ENCODE measurements around the gene PLEKHG4. TPM values are rescaled to one million over a fixed set of nuclear protein-coding genes. Genes with fewer than 3 reads are reported as not detected.

PLEKHG4 gene
- total RNA-seq (2014; rRNA removed; shearing (Covaris generic); ENCODE audit: low replicate concordance) = 78.0 and 80.1 TPM in 2 replicates

- H3K36me3 ChIP-seq = peaks cover 54% of the 10 kb centered on the region
- no peaks in the 10 kb centered on the region for H3K27me3 ChIP-seq
- peak within 1 kb of the TSS; percentile 64 for H3K4me3 ChIP-seq
- no peaks in the 10 kb centered on the region for H3K9me3 ChIP-seq
- peak; percentile 82 for DNase-seq
Measured at GRCh38 chr16:67279296-67280089, at the start of gene PLEKHG4. Gene PLEKHG4 (plus strand): TSS chr16:67279532. CDS start chr16:67280045, 513 bp downstream.

GRCh38 chr16:67229906-67230808 is 49.2 kb upstream of the PLEKHG4 start:
- H3K36me3 ChIP-seq = peaks cover 19% of the 10 kb centered on the region
- no peak for DNase-seq
- H3K4me3 ChIP-seq = no peak overlapping the region
- no peaks in the 10 kb centered on the region for H3K27me3 ChIP-seq
- no peaks in the 10 kb centered on the region for H3K9me3 ChIP-seq

- no peak for DNase-seq
- Histone ChIP-seq H3K9me3 (no peaks in the 10 kb centered on the region), H3K4me3 (no peak overlapping the region), H3K27me3 (no peaks in the 10 kb centered on the region), H3K36me3 (peaks cover 19% of the 10 kb centered on the region)
Measured at GRCh38 chr16:67230809-67231660, 48.3 kb upstream of the PLEKHG4 start.

GRCh38 chr16:67233596-67233995 is 45.7 kb upstream of the PLEKHG4 start:
- no peaks in the 10 kb centered on the region for H3K27me3 ChIP-seq
- no peak overlapping the region for H3K4me3 ChIP-seq
- H3K9me3 ChIP-seq = no peaks in the 10 kb centered on the region
- no peak for DNase-seq
- peaks cover 14% of the 10 kb centered on the region for H3K36me3 ChIP-seq

GRCh38 chr16:67234180-67234597 is 45.1 kb upstream of the PLEKHG4 start:
- Histone ChIP-seq H3K36me3 (peaks cover 11% of the 10 kb centered on the region), H3K9me3 (no peaks in the 10 kb centered on the region), H3K4me3 (no peak overlapping the region), H3K27me3 (no peaks in the 10 kb centered on the region)
- no peak for DNase-seq

- Histone ChIP-seq H3K36me3 (peaks cover 4% of the 10 kb centered on the region), H3K9me3 (no peaks in the 10 kb centered on the region), H3K4me3 (no peak overlapping the region), H3K27me3 (no peaks in the 10 kb centered on the region)
- no peak for DNase-seq
Measured at GRCh38 chr16:67235816-67236562, 43.3 kb upstream of the PLEKHG4 start.

GRCh38 chr16:67236563-67237395 is 42.6 kb upstream of the PLEKHG4 start:
- peak; percentile 50 for DNase-seq
- no peaks in the 10 kb centered on the region for H3K27me3 ChIP-seq
- H3K9me3 ChIP-seq = no peaks in the 10 kb centered on the region
- peaks cover 2% of the 10 kb centered on the region for H3K36me3 ChIP-seq
- no peak overlapping the region for H3K4me3 ChIP-seq

GRCh38 chr16:67237396-67238277 is 41.7 kb upstream of the PLEKHG4 start:
- Histone ChIP-seq H3K4me3 (no peak overlapping the region), H3K36me3 (no peaks in the 10 kb centered on the region; the same call in 1 of the 2 replicates), H3K9me3 (no peaks in the 10 kb centered on the region), H3K27me3 (no peaks in the 10 kb centered on the region)
- no peak for DNase-seq

GRCh38 chr16:67238278-67238575 is 41.1 kb upstream of the PLEKHG4 start:
- no peaks in the 10 kb centered on the region for H3K27me3 ChIP-seq
- no peak overlapping the region for H3K4me3 ChIP-seq
- no peaks in the 10 kb centered on the region; the same call in 1 of the 2 replicates for H3K36me3 ChIP-seq
- DNase-seq = no peak
- no peaks in the 10 kb centered on the region for H3K9me3 ChIP-seq

GRCh38 chr16:67238806-67239470 is 40.4 kb upstream of the PLEKHG4 start:
- Histone ChIP-seq H3K27me3 (no peaks in the 10 kb centered on the region), H3K36me3 (no peaks in the 10 kb centered on the region; the same call in 1 of the 2 replicates), H3K9me3 (no peaks in the 10 kb centered on the region), H3K4me3 (no peak overlapping the region)
- no peak for DNase-seq

- no peaks in the 10 kb centered on the region for H3K9me3 ChIP-seq
- no peaks in the 10 kb centered on the region; the same call in 1 of the 2 replicates for H3K36me3 ChIP-seq
- no peaks in the 10 kb centered on the region for H3K27me3 ChIP-seq
- H3K4me3 ChIP-seq = no peak overlapping the region
- DNase-seq = no peak
Measured at GRCh38 chr16:67240506-67240905, 38.8 kb upstream of the PLEKHG4 start.

GRCh38 chr16:67241008-67241900 is 38.1 kb upstream of the PLEKHG4 start:
- Histone ChIP-seq H3K9me3 (no peaks in the 10 kb centered on the region), H3K36me3 (no peaks in the 10 kb centered on the region; the same call in 1 of the 2 replicates), H3K27me3 (no peaks in the 10 kb centered on the region), H3K4me3 (no peak overlapping the region)
- peak; percentile 86 for DNase-seq

- no peak overlapping the region for H3K4me3 ChIP-seq
- H3K9me3 ChIP-seq = no peaks in the 10 kb centered on the region
- DNase-seq = no peak
- H3K27me3 ChIP-seq = no peaks in the 10 kb centered on the region
- no peaks in the 10 kb centered on the region for H3K36me3 ChIP-seq
Measured at GRCh38 chr16:67242138-67242730, 37.1 kb upstream of the PLEKHG4 start.
